Motor neuron (in vitro differentiated cells): ENCODE results near the gene LMF1. TPM values are rescaled to one million over a fixed set of nuclear protein-coding genes. Genes with fewer than 3 reads are reported as not detected.
A peak's percentile ranks its signal among the peaks of the same experiment; 100 is the strongest.

Experiments used
- ATAC-seq, 8 experiments: fragments of 200-7000 bp; cut with Tn5 transposase; replicated peaks in 6 of 8; 2 replicates each; pipeline ENCODE4 v1.8.0; 2021; ENCODE audit warnings: mild to moderate bottlenecking in 8 of 8, moderate library complexity in 8 of 8
- H3K27ac ChIP-seq, 2 donors: fragments of 250-450 bp; sonication (Bioruptor Pico); 2 replicates each; pipeline ENCODE4 v1.9.0; 2021; ENCODE audit warnings: antibody characterized with exemption in 2 of 2, mild to moderate bottlenecking in 2 of 2, moderate library complexity in 1 of 2
- H3K4me1 ChIP-seq, 2 donors: fragments of 250-450 bp; sonication (Bioruptor Pico); replicated peaks in 1 of 2; 2 replicates each; pipeline ENCODE4 v1.6.1; 2021; ENCODE audit warnings: antibody characterized with exemption in 2 of 2, mild to moderate bottlenecking in 2 of 2, moderate library complexity in 1 of 2
- H3K4me3 ChIP-seq, 5 donors: fragments of 250-450 bp; sonication (Bioruptor Pico); 2 replicates each; pipeline ENCODE4 v1.9.0; 2021; ENCODE audit warnings: antibody characterized with exemption in 5 of 5, mild to moderate bottlenecking in 5 of 5, moderate library complexity in 4 of 5
- WGBS, 10 experiments: fragments of 450-650 bp; shearing (Covaris generic); methylation state at CpG; one replicate each; pipeline ENCODE4 v1.0.0; 2022; 5-methylcytosine and 5-hydroxymethylcytosine counted together
- in situ Hi-C, 9 experiments: fragments of 400-800 bp; cut with MboI; loops; one replicate each; pipeline ENCODE4 v1.15.0; 2021; ENCODE audit warnings: low sequenced_read_pairs in 9 of 9, low pct_unique_long_range_greater_than_20kb in 2 of 9; ENCODE audit not compliant: unreplicated experiment in 9 of 9
- total RNA-seq, 8 experiments: library from RNA; unstranded; fragments of 300-600 nt; gene quantifications; 2 replicates each; pipeline versions ENCODE4 v1.2.3 to v1.2.4, GENCODE V29; 2022

LMF1 gene
- total RNA-seq, 8 experiments from 2014 or later = 5.1 to 20.0 (median 9.2) TPM

DNA sequence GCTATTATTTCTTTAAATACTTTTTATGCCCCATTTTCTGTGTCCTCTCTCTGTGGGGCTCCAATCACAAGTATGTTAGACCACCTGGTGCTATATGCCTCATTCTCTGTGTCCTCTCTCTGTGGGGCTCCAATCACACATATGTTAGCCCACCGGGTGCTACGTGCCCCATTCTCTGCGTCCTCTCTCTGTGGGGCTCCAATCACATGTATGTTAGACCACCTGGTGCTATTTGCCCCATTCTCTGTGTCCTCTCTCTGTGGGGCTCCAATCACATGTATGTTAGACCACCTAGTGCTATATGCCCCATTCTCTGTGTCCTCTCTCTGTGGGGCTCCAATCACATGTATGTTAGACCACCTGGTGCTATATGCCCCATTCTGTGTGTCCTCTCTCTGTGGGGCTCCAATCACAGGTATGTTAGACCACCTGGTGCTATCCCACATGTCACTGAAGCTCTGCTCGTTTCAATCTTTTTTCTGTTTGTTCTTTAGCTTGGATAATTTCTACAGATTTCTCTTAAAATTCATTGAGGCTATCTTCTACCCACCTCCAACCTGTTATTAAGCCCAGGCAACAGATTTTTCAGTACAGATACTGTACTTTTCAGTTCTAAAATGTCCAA is 28.2 kb downstream of the LMF1 start:
- WGBS, 10 experiments = 40 to 100% (median 60%) methylated on average over 1 to 2 of the region's 4 CpGs; no CpG with 5 or more reads in 7 of the 10 experiments
- H3K4me3 ChIP-seq = no peak overlapping the region
- H3K4me1 ChIP-seq = no peaks in the 10 kb centered on the region
- H3K27ac ChIP-seq = no peak overlapping the region
- no peak for ATAC-seq
- in situ Hi-C loops = no loop called here

DNA sequence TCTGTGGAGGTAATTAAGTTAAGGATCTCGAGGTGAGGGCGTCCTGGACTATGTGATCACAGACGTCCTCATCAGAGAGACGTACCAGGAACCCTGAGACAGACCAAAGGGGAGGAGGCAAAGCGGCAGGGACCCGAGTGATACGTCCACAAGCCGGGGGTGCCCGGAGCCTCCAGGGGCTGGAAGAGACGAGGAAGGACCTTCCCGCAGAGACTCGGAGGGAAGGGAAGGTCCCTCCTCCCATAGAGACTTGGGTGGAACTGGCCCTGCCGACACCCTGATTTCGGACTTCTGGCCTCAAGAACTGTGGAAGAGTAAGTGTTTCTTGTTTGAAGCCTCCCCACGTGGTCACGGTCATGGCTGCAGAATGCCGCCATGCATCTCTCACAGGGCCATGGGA is 30.8 kb downstream of the LMF1 start:
- WGBS, 10 experiments = 27 to 100% (median 80%) methylated on average over 1 to 11 of the region's 17 CpGs; no CpG with 5 or more reads in 5 of the 10 experiments
- Histone ChIP-seq H3K4me3 (no peak overlapping the region), H3K27ac (no peak overlapping the region), H3K4me1 (no peaks in the 10 kb centered on the region)
- no peak for ATAC-seq
- in situ Hi-C loops = no loop called here

DNA sequence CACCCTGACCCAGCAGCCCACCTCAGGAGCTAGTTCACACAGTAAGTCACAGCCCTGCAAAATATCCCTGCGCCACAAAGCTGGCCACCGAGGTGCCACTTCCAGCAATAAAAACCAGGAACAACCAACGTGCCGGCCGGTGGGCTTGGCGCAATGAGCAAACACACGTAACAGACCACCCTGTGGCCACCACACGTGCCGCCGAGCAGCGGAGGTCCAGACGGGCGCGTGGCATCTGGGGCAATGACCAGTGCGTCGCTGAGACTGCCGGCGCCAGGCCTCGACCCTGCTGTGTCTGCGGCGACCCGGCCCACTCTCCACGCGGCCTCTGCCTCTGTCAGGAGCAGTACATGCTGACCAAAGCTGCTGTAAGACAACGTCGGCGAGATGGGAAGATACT is 31.5 kb downstream of the LMF1 start:
- in situ Hi-C loops = no loop called here
- H3K4me3 ChIP-seq = no peak overlapping the region
- no peak overlapping the region for H3K27ac ChIP-seq
- WGBS, 10 experiments = 70 to 100% (median 93%) methylated on average over 1 to 23 of the region's 27 CpGs; no CpG with 5 or more reads in 4 of the 10 experiments
- ATAC-seq = no peak
- H3K4me1 ChIP-seq = no peaks in the 10 kb centered on the region

DNA sequence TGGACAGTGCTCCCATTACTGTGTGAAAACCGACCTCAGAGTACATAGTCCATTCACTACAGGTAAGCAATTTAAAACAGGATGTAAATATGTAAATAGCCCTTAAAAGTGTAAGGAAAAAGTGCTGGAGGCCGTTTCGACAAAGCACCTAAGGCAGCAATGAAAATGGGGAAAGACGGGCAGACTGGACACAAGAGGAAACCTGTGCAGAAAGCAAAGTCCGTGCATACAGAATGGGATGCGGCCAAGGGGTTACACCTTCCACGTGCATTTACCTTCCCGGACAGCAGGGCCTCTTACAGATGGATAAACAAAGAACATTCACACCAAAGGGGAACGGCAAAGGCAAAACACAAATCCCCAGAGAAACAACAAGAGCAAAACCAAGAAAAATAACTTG is 32.0 kb downstream of the LMF1 start:
- Histone ChIP-seq H3K27ac (no peak overlapping the region), H3K4me1 (no peaks in the 10 kb centered on the region), H3K4me3 (no peak overlapping the region)
- ATAC-seq = no peak
- in situ Hi-C loops = no loop called here
- 38 to 93% (median 75%) methylated on average over 3 to 9 of the region's 9 CpGs; no CpG with 5 or more reads in 1 of the 10 experiments for WGBS, 10 experiments

DNA sequence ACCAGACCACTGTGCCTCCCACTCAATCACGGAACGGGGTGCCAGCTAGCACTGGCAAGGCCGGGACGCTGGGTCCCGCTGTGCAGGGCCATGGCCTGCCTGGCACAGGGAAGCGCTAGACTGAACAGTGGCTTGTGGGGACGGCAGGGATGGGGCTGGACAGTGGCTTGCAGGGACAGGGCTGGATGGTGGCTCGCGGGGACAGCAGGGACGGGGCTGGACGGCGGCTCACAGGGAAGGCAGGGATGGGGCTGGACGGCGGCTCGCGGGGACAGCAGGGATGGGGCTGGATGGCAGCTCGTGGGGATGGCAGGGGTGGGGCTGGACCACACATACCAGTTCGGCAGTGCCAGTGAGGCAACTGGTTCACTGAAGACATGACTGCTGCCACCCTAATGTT is 32.6 kb downstream of the LMF1 start:
- in situ Hi-C loops = no loop called here
- no peak overlapping the region for H3K4me3 ChIP-seq
- no peak for ATAC-seq
- no peaks in the 10 kb centered on the region for H3K4me1 ChIP-seq
- 100% methylated on average over 1 of the region's 18 CpGs; no CpG with 5 or more reads in 8 of the 10 experiments for WGBS, 10 experiments
- H3K27ac ChIP-seq = no peak overlapping the region

DNA sequence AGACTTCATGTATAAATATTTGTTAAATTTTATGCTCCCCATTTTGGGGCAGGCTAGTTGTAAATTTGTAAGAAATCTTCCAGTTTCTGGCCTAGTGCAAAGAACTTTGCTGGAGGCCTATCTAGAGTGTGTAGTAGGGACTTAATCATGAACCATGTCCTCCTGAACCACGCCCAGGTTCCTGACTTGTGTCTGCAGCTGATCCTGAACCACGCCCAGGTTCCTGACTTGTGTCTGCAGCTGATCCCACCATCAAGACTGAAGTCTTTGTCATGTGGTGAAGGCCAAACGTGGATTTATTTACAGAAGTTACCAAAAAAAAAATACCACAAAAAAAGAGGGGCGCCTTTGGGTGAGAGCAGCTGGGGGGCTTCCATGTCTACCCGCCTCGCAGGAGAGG is 33.1 kb downstream of the LMF1 start:
- no peaks in the 10 kb centered on the region for H3K4me1 ChIP-seq
- ATAC-seq = peak in 1 of 8 experiments; percentile 78
- in situ Hi-C loops = no loop called here
- H3K27ac ChIP-seq = no peak overlapping the region
- 29 to 93% (median 74%) methylated on average over 1 to 6 of the region's 6 CpGs; no CpG with 5 or more reads in 4 of the 10 experiments for WGBS, 10 experiments
- H3K4me3 ChIP-seq = no peak overlapping the region

DNA sequence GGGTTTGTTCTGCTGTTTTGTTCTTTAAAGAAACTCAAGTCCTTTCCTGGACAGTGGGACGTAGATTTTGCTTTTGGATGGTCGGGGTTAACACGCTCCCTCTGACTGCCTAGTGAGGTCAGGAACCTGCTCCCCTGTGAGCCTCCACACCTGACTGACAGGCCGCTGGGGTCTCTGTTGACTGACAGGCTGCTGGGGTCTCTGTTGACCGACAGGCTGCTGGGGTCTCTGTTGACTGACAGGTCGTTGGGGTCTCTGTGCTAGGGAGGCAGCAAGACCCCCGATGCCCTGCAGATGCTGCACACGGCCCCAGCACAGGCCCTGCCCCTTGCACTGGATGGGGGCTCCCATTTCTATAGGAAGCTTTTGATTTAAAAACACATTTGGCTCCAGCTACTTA is 33.5 kb downstream of the LMF1 start:
- in situ Hi-C loops = no loop called here
- Histone ChIP-seq H3K4me1 (no peaks in the 10 kb centered on the region), H3K4me3 (no peak overlapping the region), H3K27ac (no peak overlapping the region)
- no peak for ATAC-seq
- 20 to 65% (median 48%) methylated on average over 1 to 7 of the region's 8 CpGs; no CpG with 5 or more reads in 6 of the 10 experiments for WGBS, 10 experiments

DNA sequence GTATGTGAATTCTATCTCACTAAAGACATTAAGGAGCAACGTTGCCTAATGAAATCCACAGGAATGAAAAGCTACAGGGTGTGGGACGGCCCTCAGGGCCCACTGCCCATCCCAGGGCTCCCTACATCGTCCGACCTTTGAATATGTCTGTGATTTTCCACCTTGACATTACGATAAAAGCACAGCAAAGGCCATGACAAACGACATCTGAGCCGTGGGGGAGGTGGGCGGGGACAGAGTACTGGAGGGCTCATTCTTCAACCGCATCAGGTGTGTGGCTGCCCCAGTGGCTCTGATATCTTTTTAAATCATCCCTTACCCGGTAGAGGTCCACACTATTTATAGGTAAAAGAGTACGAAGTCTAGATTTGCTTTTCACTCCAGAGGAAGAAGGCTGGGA is 35.1 kb downstream of the LMF1 start:
- WGBS, 10 experiments = 40 to 100% (median 57%) methylated on average over 1 to 7 of the region's 11 CpGs; no CpG with 5 or more reads in 1 of the 10 experiments
- Histone ChIP-seq H3K27ac (no peak overlapping the region), H3K4me1 (peaks cover 0 to 9% of the 10 kb centered on the region in 2 donors), H3K4me3 (no peak overlapping the region)
- in situ Hi-C loops = no loop called here
- ATAC-seq = no peak

DNA sequence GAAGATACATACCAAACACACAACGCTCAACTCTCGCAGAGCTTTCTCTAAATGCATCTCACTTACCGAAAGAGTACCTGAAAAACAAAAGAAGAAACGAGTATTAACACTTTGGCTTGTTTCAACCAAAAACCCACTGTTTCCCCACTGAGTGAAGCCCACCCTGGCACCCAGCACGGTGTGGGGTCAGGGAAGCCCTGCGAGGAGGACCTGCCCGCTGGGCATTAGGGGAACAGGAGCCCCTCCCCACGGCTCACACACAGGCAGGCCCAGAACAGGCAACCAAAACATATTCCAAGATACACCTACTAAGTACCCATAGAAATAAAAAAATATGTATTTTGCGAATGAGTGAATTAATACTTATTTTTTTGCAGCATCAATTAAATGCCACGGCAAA is 36.6 kb downstream of the LMF1 start:
- Histone ChIP-seq H3K4me3 (no peak overlapping the region), H3K4me1 (peaks cover 0 to 9% of the 10 kb centered on the region in 2 donors), H3K27ac (no peak overlapping the region)
- no peak for ATAC-seq
- WGBS, 10 experiments = 67 to 100% (median 89%) methylated on average over 1 to 10 of the region's 10 CpGs; no CpG with 5 or more reads in 2 of the 10 experiments
- in situ Hi-C loops = no loop called here

DNA sequence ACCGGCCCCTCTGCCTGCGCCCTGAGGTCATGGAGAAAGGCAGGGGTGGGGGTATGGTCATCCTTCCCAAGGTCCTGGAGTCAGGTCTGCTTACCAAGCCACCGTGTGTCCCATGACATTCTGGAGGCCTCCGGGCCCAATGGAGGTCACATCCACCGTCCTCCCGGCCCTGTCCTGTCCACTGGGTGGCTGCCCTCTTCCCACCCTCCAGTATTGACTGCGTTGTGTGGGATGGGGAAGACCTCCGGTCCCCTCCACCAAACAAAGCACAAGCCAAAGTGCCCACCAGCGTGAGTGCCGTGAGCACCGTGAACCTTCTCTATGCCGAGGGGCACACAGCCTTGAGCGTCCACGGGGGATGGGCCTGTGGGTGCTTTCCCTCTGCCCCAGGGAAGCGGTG is 37.2 kb downstream of the LMF1 start:
- in situ Hi-C loops = no loop called here
- Histone ChIP-seq H3K4me3 (no peak overlapping the region), H3K27ac (no peak overlapping the region), H3K4me1 (peaks cover 0 to 9% of the 10 kb centered on the region in 2 donors)
- ATAC-seq = no peak
- WGBS, 10 experiments = 80 to 100% (median 89%) methylated on average over 1 to 12 of the region's 15 CpGs; no CpG with 5 or more reads in 6 of the 10 experiments

DNA sequence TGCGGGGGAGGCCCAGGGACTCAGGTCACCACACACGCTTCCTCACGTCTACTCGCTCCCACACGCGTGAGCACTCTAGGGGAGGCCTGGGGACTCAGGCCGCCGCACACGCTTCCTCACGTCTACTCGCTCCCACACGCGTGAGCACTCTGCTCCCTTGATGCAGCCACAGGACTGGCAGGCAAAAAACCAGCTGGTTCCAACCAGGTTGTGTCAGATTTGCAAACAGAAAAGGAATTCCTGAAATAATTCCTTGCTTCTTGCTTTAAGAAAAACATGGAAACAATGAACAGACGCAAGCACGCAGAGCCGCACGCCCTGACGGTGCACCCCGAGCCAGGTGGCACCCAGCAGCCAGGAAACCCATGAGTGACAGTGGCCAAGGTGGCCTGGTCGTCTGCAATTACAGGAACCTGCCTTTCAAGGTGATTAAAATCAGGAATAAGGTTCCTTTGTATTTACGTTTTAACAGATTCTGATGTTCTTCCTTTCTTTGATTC is 37.9 kb downstream of the LMF1 start:
- in situ Hi-C loops = no loop called here
- WGBS, 10 experiments = 56 to 100% (median 88%) methylated on average over 2 to 20 of the region's 21 CpGs; no CpG with 5 or more reads in 2 of the 10 experiments
- Histone ChIP-seq H3K27ac (no peak overlapping the region), H3K4me1 (peaks cover 0 to 9% of the 10 kb centered on the region in 2 donors), H3K4me3 (no peak overlapping the region)
- ATAC-seq = no peak

DNA sequence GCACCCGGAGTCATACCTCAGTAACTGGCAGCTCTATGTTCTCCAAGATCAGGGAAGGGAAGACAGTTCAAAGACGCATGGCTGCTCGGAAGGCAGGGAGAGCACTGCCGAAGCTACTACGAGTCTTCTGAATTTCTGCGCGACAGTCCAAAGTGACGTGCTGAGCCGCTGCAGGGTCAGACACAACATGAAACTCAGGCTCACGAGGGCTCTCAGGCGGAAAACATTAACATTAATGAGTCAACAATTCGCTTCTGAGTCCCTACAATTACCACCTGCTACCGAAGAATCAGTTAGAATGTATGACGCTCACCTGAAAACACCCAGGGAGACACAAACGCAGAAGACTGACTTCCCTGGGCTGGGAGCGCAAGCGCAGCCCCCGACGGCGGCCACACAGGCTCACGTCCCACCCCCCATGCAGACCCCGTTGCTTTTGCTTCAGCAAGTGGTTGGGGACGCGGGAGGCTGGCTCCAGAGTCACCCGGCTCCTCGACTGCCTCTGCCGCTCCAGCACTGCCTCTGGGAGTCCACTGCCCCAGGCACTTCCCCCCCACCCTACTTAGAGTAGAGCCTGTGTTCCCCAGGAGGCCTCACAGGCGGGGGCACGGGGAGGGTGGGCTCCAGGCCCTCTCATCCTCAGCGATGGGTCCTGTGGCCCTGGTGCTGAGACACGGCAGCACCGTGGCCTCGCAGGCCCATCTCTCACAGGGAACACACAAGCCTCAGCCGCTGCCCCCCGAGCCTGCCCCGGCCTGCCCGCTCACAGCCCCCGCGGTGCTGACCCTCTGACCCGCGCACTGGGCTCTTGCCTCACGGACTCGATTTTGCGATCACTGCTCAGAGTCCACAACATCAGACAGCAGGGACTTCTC is 38.9 kb downstream of the LMF1 start:
- WGBS, 10 experiments = 65 to 94% (median 85%) methylated on average over 1 to 11 of the region's 44 CpGs; no CpG with 5 or more reads in 3 of the 10 experiments
- Histone ChIP-seq H3K4me3 (no peak overlapping the region), H3K4me1 (peaks cover 0 to 9% of the 10 kb centered on the region in 2 donors), H3K27ac (no peak overlapping the region)
- ATAC-seq = peak in 5 of 8 experiments; percentile 28 to 74 (median 46)
- in situ Hi-C loops = no loop called here

DNA sequence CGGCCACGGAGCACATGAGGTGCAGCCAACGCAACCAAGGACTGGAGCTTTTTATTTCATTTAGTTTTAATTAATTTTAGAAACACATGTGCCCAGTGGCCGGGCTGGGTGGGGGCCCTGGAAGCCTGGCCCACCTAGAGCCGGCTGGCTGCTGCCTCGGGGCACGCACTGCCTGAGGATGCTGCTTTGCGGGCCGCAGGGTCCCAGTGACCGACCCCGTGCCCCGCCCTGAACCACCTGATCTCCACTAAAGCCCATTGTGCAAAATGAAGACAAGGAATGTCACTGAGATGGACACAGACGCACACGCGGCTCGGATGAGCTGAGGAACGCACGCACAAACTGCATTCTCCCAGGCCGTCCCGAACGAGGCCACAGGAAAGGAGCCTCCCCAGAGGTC is 39.6 kb downstream of the LMF1 start:
- in situ Hi-C loops = no loop called here
- 81 to 100% (median 89%) methylated on average over 2 to 14 of the region's 21 CpGs; no CpG with 5 or more reads in 4 of the 10 experiments for WGBS, 10 experiments
- peaks cover 0 to 9% of the 10 kb centered on the region in 2 donors for H3K4me1 ChIP-seq
- peak in 1 of 8 experiments; percentile 6 for ATAC-seq
- no peak overlapping the region for H3K27ac ChIP-seq
- H3K4me3 ChIP-seq = no peak overlapping the region
